Stimulated activated CD8-positive, alpha-beta memory T cell treated with anti-CD3 and anti-CD28 coated beads, Interleukin-4, amount 100 ng/mL, for 1 hour (primary cell): ENCODE data around the gene MGMT.
"Not testable (repeated sequence)": the region's sequence is repeated elsewhere in the genome, so short reads cannot be mapped to it uniquely, and the experiment has no call there.

Experiments used
- DNase-seq, 2 donors: peaks; one replicate each; pipeline ENCODE4 v3.0.0-alpha.2; 2020; ENCODE audit warnings: low read depth in 2 of 2, low spot score in 1 of 2

MGMT gene

DNA sequence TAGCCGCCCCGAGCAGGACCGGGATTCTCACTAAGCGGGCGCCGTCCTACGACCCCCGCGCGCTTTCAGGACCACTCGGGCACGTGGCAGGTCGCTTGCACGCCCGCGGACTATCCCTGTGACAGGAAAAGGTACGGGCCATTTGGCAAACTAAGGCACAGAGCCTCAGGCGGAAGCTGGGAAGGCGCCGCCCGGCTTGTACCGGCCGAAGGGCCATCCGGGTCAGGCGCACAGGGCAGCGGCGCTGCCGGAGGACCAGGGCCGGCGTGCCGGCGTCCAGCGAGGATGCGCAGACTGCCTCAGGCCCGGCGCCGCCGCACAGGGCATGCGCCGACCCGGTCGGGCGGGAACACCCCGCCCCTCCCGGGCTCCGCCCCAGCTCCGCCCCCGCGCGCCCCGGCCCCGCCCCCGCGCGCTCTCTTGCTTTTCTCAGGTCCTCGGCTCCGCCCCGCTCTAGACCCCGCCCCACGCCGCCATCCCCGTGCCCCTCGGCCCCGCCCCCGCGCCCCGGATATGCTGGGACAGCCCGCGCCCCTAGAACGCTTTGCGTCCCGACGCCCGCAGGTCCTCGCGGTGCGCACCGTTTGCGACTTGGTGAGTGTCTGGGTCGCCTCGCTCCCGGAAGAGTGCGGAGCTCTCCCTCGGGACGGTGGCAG, at the start of gene MGMT:
TSS of gene MGMT (plus strand) at position 539 of the 656 bp plus-strand sequence.
- peak; percentile 97 to 99 for DNase-seq

DNA sequence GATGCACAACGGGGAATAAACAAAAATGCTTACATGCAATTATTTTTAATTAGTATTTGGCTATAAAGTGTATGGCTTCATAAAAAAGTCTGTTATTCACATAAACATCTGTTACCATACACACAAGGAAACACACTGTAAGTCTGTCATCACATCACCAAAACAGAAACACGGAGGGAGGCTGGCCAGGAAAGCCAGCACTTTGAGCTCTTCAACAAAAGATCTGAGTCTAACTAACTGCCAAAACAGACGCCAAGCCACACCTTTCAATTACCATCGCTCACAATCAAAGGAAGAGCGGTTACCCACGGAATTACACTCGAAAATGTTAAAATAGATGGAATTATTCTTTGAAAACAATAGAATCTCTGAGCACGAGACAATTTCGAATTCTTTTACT, 49.2 kb upstream of the MGMT start:
- DNase-seq, result no peak

GRCh38 chr10:129418496-129419225, 48.4 kb upstream of the MGMT start:
- no peak for DNase-seq

- no peak for DNase-seq
Measured at GRCh38 chr10:129419397-129419796, 47.6 kb upstream of the MGMT start.

DNA sequence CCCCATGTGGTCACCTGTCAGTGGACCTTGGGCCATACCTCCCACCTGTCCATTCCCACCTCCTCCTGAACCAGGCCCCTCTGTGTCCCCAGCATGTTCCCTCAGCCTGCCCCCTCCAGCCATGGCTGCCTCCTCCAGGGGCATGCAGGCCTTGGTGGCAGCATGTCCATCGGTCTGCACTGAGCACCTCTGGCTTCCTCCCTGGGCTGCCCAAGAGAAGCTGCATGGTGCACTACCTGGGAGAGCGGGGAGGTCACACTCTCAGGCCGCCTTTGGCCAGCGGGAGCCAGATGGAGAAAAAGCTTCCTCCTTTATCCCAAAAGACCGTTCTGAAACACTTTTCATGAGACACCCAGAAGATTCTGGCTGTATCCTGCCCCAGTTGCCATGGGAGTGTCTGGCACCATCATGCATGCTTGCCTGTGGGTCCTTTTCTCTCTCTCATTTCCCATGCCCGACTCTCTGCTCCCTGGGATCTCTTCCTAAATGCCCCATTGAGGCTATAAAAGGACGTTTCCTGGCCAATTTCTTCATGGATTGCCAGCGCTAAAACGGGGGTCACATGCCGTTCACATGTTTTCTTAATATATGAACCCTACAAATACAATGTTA, 45.5 kb upstream of the MGMT start:
- DNase-seq, result no peak

DNA sequence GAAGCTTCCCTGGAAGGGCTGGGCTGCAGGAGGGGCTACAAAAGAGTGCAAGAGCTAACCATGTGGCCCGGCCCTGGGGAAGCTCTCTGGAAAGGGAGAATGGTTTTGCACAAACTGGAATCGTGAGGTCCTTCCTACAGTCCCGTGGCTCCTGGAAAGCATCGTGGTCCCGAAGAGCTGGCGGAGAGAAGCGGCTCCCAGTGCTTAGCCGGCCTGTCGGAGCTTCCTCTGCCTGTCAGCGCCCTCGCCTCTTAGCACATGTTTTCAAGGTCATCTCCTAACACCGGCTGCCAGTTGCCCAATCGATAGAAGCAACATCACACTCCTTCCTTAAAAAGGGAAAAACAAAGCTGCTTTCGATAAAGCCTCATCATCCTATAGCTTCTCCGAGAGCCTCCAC, 42.1 kb upstream of the MGMT start:
- no peak for DNase-seq

DNA sequence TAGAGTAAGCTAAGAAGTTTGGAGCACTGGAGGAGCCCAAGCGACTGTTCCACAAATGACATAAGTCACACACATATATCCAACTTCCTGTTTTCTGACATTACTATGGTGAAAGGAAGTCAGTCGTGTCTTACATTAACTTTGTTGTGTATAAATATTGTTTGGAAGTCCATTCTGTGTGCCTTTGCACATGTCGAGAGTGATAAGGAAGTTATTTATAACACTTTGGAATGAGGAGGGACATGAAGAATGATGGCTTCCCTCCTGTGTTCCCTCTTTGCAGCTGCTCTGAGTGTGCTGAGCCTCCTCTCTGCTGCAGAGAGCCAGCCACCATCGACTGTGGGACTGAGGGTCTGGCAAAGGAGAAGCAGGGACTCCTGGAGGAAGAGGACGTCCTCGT, 40.4 kb upstream of the MGMT start:
- no peak for DNase-seq

DNA sequence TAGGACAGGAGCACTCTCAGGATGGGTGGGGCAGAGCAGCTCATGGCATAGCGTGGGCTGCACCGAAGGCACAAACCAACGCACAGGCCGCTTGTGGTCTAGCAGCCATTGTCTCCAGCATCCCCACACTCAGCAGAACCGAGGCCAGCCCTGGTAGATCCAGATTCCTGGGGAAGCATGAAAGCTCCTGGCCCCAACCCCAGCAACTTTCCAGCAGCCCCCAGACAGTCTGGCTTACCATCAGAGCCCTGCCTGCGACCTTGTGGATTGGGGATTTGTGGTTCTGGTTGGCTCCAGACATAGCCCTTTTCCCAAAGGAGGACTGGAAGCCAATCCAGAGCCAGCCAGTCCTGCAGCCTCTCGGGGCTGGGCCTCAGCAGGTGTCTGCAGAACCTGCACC, 33.8 kb upstream of the MGMT start:
- no peak for DNase-seq

DNA sequence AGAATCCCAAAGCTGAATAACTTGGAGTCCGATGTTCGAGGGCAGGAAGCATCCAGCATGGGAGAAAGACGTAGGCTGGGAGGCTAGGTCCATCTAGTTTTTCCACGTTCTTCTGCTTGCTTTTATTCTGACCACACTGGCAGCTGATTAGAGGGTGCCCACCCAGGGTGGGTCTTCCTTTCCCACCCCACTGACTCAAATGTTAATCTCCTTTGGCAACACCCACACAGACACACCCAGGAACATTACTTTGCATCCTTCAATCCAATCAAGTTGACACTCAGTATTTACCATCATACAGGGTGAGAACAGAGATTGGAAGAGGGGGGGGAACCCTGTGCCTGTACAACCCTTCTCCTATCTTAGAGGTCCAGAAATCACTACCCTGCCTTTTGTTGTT, 31.3 kb upstream of the MGMT start:
- not testable (repeated sequence) for DNase-seq

- DNase-seq, result no peak
Measured at GRCh38 chr10:129438024-129438423, 29.0 kb upstream of the MGMT start.

DNA sequence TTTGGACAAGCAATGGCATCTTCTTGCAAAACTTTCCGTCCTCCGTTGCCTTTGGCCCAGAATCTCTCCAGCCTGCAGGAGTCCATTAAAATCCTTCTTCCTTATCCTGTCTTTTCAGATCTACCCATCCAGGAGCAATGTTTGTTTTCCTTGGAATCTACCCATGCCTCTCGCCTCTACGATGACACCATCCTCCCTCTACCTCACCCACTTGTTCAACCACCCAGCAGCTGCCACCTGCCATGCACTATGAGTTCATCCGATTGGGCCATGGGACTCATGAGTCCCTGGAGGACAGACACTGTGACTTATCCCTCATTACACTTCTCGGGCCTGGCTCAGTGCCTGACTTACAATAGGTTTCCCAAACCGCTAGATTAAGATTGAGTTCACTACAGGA, 26.8 kb upstream of the MGMT start:
- DNase-seq, result no peak

DNA sequence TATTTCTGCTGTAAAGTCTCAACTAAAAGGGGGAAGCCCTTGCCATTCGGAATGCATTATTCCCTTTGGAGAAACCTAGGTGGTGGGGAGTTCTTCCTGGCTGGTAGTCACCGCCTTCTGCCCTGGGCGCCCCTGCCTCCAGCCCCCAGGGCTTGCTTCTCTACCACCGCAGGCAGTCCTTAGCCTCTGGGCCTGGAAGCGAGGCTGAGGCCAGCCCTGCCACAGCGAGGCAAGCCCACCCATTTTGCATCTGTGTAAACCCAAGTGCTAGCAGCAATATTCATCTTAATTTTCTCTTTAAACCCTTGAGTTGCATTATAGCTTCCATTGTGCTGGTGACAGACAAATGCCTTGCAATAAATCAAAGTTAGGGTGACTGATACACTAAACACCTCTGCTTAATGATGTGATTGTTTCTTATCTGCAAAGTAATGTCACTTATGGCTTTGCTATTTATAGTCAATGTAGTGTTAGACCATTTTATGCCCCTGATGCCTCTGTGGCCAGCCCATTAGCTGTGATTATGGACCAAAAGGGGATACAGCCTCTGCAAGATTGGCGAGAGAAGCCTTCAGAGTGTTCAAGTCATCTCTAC, 26.2 kb upstream of the MGMT start:
- DNase-seq, result no peak

- no peak for DNase-seq
Measured at GRCh38 chr10:129441372-129442009, 25.6 kb upstream of the MGMT start.

DNA sequence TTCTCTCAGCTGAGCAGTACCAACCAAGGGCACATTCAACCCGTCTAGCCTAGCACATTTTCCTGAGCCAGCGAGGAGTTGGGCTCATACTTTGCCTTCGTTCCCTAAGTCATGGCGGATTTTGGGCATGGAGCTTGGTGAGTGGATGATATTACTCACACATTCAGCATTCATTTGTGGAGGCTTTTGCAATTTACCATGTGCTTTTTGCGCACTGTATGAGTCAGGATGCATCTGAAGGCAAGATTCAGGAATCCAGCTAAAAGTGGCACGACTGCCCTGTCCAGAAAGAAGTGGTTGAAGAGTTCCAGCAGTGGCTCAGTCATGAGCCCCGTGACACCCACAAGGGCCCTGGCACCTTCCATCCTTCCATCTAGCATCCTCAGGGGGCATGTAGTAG, 24.2 kb upstream of the MGMT start:
- no peak for DNase-seq

DNA sequence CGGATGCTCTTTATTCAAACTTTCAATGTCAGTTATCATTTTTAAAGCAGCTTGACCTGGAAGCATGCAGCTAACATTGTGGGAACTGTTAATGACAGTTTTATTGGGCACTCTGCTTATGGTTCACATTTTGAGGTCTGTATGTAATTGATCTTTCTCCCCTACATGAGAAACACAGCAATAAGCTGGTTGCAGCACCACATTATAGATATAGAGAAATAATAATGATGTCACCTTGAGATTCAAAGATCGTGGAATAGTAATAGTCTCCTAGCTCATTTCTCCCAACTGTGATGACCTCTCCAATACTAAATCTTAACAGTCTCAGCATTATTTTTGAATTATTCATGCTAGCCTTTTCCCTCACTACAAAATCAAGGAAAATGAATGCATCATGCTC, 22.7 kb upstream of the MGMT start:
- DNase-seq, result no peak

- DNase-seq, result no peak
Measured at GRCh38 chr10:129445436-129446182, 21.4 kb upstream of the MGMT start.

GRCh38 chr10:129446183-129446581, 20.9 kb upstream of the MGMT start:
- no peak for DNase-seq

- no peak for DNase-seq
Measured at GRCh38 chr10:129447486-129447885, 19.6 kb upstream of the MGMT start.

DNA sequence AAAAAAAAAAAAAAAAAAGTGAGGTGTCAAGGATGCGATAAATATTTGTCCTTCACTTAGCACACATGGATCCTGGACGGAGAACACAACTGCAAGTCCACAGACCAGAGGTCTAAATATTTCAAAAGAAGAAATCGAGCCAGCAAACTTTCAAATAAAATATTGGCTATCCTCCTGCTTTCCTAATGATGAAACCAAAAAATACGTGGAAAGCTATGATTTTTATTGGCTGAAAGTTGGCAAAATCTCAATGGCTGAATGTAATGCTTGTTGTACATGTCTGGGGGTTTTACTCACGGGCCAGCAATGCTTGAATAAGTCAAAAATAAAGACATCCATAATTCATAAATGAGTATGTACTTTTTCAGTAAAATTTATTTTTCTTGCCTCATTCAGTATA, 19.0 kb upstream of the MGMT start:
- DNase-seq, result no peak

DNA sequence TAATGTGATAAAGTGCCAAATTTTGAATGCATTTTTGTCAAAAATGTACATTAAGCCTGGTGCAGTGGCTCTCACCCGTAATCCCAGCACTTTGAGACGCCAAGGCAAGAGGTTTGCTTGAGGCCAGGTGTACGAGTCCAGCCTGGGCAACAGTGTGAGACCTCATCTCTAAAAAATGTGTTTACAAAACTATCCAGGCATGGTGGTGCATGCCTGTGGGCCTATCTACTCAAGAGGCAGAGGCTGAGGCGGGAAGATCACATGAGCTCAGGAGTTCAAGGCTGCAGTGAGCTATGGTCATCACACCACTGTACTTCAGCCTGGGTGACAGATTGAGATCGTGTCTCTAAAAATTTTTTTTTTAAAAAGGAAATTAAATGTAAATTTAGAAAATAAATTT, 18.5 kb upstream of the MGMT start:
- no peak for DNase-seq

GRCh38 chr10:129449893-129450292, 17.1 kb upstream of the MGMT start:
- DNase-seq, result no peak
